Body of pancreas (tissue), 4 donors: ENCODE results near the gene FLYWCH2.
"Not testable (repeated sequence)": the region's sequence is repeated elsewhere in the genome, so short reads cannot be mapped to it uniquely, and the experiment has no call there.

Source experiments
- POLR2A ChIP-seq, 3 donors: fragments of 450-650 bp; IDR thresholded peaks; one replicate each; pipeline ENCODE4 v1.6.1; 2016; ENCODE audit warnings: antibody characterized with exemption in 3 of 3, mild to moderate bottlenecking in 2 of 3
- TF ChIP-seq, protein P1 (sequence below), 7 experiments: fragments of 450-650 bp in 4 of 7; fragments of 200-600 bp in 3 of 7; sonication (generic) in 3 of 7; IDR thresholded peaks; one replicate each; pipeline ENCODE4 v1.5.1; 2016 to 2019; ENCODE audit warnings: antibody characterized with exemption in 7 of 7

DNA sequence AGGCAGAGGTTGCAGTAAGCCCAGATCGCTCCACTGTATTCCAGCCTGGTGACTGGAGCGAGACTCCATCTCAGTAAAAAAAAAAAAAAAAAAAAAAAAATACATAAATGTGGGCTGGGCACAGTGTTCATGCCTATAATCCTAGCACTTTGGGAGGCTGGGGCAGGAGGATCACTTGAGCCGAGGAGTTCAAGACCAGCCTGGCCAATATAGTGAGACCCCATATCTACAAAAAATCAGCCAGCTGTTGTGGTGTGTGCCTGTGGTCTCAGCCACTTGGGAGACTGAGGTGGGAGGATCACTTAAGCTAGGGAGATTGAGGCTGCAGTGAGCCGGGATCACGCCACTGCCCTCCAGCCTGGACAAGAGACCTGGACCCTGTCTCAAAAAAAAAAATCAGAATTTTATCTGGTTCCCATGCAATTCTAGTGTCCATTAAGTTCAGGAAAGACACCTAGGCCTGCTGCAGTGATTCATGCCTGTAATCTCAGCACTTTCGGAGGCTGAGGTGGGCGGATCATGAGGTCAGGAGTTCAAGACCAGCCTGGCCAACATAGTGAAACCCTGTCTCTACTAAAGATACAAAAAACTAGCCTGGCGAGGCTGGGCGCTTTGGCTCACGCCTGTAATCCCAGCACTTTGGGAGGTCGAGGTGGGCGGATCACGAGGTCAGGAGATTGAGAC, 48.4 kb downstream of the FLYWCH2 start:
- not testable (repeated sequence) for TF ChIP-seq POLR2A (IDR thresholded peaks at IDR 0.05)
- TF ChIP-seq, protein P1, sequence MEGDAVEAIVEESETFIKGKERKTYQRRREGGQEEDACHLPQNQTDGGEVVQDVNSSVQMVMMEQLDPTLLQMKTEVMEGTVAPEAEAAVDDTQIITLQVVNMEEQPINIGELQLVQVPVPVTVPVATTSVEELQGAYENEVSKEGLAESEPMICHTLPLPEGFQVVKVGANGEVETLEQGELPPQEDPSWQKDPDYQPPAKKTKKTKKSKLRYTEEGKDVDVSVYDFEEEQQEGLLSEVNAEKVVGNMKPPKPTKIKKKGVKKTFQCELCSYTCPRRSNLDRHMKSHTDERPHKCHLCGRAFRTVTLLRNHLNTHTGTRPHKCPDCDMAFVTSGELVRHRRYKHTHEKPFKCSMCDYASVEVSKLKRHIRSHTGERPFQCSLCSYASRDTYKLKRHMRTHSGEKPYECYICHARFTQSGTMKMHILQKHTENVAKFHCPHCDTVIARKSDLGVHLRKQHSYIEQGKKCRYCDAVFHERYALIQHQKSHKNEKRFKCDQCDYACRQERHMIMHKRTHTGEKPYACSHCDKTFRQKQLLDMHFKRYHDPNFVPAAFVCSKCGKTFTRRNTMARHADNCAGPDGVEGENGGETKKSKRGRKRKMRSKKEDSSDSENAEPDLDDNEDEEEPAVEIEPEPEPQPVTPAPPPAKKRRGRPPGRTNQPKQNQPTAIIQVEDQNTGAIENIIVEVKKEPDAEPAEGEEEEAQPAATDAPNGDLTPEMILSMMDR (IDR thresholded peaks at IDR 0.05) = not testable (repeated sequence)
